ENCODE measurements around the gene MED8.

GRCh38 chr1:43415901-43416300, 26.3 kb upstream of the MED8 start:
- TF ChIP-seq CTCF (IDR thresholded peaks at IDR 0.05) (no peak), ZFX (IDR thresholded peaks at IDR 0.05; ENCODE audit: borderline replicate concordance) (no peak)

All from 22Rv1 (cell line).